GM18502 (cell line): ENCODE data around the gene PHF13.

Source experiments
- ATAC-seq: cut with Tn5 transposase; IDR thresholded peaks from one replicate; pipeline ENCODE4 v1.9.1; 2021; ENCODE audit warnings: mild to moderate bottlenecking; ENCODE audit not compliant: unreplicated experiment, poor library complexity

Gene PHF13

DNA sequence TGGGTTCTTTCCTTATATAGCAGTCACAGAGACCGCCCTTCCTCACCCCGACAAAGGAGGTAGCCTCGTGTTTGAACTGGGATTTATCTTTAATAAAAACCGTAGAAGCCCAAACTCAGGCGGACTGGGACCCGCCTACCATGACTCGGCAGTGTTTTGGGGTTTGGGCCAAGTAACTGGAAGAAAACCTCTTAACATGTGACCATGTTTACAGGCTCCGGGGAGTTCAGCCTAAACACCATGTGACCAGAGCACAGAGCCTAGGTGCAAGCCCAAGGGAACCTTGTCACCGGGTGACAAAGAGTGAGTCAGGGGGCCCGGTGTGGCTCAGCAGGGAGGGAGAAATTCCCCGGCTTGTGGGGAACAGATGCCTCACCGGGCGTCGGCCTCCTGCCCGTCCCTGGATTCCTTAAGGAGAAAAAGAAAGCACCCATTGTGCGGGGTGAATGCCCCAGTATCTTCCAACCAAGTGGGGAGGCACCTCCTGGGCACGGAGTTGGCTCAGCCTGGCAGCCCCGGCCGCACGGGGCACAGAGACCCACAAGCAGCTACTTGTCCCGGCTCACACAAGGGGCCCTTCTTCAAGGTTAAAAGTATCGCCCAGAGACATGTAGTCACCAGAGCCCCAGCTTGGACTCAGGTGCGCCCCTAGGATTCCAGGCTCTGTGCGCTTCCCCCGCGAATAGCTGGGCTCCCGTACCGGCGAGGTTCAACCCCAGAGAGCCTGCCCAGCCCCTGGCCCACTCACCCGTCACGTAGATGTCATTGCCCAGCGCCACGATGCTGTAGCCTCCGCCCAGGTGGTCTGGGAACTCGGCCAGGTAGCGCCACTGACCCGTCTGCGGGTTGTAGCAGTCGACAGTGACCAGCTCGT lies 12.2 kb upstream of the PHF13 start:
- ATAC-seq = no peak

DNA sequence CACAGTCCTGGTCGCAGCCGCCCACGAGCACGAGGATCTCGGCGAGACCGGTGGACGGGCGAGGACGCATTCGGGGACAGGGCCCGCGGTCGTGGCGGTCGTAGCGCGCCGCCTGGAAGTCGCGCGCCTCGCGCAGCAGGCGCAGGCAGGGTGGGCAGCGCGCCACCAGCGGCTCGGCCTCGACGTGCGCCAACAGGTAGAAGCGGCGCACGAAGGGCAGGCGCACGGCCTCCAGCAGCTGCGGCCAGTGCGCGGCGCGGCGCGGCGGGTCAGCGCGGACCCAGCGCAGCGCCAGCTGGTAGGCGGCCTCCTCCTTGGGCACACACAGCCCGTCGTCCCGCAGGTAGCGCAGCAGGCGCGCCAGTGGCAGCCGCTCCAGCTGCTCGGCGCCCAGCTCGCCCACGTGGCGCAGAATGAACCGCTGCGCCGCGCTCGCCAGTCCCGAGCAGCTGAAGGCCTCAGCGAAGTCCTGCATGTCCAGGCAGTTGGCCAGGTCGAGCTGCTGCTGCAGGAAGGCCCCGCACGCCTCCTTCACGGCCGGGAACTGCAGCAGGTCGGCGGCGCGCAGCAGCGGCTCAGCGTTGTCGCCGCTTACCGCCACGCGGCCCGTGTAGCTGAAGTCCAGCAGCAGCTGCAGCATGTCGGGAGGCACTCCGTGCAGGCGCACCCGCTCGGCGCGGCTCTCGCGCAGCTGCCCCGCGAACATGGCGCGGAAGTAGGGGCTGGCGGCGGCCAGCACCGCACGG lies 11.4 kb upstream of the PHF13 start:
- peak; percentile 5 for ATAC-seq

DNA sequence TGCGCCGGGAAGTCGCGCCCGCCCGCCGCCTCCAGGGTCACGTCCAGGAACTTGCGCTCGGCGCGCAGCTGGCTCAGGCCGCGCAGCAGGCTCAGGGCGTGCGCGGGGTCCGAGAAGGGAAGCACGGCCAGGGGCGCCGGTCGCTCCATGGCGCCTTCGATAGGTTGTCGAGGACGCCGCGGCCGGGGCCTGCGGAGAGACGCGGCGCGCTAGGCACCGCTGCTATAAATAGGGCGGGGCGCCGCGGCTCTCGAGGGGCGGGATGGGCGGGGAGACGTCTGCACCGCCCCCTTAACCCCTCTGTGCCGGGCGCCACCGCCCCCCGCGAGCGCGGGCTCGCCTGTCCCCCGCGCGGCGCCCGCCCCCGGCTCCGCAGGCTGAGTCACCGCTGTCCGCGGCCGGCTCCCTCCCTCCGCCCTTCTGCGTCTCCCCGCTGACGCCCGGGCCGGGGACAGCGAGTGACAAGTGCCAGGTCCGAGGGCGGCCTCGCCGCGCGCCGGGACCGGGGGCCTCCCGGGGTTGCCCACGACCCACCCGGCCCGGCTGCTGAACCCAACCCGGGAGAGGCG lies 10.8 kb upstream of the PHF13 start, which contains the start of gene KLHL21:
Gene KLHL21, minus strand, starts transcription at position 201 of the 569 bp plus-strand sequence. Its CDS starts 52 bp downstream, at position 149.
- peak; percentile 60 for ATAC-seq

- peak; percentile 31 for ATAC-seq
Observed at GRCh38 chr1:6603238-6603914, 10.2 kb upstream of the PHF13 start.

- ATAC-seq = no peak
Observed at GRCh38 chr1:6603915-6604558, 9.5 kb upstream of the PHF13 start.

DNA sequence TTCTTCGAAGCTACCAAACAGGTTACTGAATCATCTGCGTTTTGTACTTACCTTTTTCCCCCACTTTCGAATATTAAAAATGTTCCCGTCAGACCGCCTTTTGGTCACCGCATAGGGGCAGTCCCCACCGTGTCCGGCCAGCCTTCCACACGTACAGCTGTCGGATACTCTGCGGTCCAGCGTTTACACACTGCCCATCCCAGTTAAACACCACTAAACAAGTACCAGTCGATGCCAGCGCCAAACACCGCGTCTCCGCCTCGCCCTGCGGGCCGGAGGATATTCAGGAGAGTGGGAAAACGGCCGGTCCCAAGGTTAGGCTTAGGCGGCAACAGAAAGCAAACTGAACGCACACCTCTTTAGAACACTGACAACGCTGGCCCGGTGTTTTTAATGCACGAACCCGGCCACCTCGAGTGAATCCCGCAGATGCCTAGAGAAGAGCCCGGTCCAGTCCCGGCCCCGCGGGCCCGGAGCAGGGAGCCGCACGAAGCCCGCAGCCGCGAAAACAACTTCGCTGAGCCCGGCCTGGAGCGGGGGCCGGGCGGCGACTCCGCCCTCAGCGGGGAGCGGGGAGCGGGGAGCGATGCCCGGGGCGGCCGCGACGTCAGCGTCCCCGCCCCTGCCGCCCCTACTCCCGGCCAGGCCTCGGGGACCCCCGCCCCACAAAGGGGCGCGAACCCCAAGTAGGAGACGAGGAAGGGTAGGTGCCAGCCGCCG lies 730 bp upstream of the PHF13 start:
- peak; percentile 40 for ATAC-seq

DNA sequence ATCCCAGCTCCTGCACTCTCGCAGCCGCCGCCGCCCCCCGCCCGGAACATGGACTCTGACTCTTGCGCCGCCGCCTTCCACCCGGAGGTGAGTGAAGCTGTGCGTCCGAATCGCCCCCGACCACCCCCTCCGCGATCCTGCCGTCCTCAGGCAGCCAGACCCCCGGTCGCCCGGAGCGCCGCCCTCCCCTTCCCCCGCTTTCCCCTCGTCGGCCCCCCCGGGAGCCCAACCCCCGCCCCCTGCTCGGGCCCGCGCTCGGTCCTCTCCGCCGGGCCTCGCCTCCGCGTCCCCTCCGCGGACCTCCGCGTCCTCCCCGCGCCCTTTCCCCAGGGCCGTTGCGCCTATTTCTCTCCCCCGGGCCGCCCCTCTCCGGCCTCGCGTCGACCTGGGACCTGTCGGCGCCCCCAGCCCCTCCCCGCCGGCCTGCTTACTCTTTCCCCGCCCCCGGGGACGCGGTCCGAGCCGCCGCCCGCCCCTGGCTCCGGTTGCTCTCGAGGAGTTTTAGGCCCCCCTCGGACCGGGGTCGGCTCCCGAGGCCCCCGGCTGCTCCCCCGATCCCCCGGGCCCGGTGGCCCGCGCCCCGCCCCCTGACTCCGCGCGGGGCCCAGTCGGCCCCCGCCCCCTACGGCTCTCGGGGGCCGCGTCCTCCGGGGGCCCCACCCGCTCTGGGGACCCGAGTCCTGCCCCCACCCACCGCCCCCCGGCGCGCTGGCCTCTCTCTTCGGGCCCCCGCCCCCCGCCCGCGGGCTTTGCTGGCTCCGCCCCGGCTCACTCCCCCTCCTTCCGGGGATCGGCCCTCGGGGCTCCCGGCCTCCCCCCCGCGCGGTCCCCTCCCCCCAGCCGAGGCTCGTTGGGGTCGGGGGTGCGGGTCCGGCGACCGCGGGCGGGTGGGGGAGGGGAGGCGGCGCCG lies 743 bp downstream of the PHF13 start:
- no peak for ATAC-seq

- no peak for ATAC-seq
Observed at GRCh38 chr1:6614929-6615785, 1.6 kb downstream of the PHF13 start.

DNA sequence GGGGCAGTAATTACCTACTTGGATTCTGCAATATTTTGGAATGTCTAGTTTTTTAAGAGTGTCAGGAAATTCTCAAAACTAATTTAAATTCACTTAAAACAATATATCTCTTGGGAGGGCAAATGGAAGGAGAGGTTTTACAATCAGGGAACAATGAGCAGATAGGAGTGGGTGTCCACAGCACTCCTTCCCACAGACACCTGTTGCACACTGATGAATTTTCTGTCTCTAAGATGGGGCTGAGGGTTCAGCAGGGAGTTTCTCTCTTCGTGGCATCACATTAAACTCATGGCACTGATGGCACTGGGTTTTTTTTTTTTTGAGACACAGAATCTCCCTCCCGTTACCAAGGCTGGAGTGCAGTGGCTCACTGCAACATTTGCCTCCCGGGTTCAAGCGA lies 5.5 kb downstream of the PHF13 start:
- ATAC-seq = no peak

DNA sequence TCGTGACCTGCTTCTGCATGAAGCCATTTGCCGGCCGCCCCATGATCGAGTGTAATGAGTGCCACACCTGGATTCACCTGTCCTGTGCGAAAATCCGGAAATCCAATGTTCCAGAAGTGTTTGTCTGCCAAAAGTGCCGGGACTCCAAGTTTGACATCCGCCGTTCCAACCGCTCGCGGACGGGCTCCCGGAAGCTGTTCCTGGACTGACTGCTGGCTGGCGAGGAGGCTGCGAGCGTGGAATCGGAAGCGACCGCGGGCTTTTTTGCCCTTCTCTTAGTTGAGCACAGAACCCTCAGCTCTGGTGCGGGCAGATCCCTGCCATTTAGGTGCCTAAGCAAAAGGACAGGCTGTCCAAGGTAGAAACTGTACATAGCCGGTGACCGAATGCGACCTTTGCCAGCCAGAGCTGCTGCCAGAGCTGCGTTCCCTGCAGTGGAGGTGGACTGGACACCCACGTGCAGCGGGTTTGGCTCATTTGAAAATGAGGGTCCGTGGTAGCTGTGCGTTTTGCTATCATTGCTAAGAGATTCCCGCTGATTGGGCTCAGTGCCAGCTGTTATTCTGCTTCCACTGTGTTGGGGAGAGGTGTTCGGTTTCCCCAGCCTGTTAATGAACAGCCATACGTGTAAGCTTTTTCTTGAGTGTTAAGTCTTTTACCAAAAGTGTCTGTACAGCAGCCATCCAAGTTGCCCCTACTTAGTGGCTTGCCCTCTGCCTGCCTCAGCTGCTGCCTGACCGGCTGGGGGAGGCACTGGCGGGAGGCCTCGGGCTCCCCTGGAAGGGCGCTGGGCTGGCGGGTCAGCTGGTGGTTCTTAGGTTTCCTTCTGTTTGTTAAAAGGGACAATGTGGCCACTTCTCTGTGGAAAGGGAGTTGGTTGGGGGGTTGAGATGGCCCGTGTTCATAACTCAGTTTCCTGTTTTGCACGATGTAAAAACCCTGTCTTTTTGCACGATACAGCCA lies 8.2 kb downstream of the PHF13 start:
- ATAC-seq = no peak

GRCh38 chr1:6622396-6623152 lies 9.0 kb downstream of the PHF13 start:
- no peak for ATAC-seq

DNA sequence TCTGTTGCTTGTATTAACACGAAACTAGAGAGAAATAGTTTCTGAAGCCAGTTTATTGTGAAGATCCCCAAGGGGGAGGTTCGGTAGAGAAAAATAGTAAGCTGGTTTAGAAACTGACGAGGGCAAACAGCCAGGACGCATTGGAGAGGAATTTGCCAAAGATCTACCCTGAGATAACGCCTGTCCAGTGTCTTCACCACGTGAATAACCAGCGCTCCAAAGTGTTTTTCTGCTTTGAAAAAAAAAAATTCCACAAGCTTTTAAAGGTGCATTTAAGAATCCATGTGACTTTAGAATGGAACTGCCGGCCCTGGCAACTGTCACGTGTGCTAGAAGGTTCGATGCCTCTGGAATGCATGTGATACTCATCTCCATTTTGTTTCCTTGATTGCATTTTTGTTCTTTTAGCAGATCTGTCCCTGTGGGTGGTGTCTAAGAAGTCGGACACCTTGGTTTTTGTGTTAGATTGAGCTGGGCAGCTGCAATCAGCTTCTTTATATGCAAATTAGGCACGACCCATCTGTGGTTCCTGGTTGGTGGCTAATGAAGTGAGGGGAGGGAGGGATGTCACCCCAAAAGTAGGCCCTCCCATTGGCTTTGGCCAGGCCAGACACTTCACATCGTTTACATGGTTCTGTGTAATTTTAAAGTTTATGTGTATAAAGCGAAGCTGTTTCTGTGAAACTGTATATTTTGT lies 9.9 kb downstream of the PHF13 start:
- ATAC-seq = no peak

- peak; percentile 81 for ATAC-seq
Observed at GRCh38 chr1:6624710-6625583, 11.4 kb downstream of the PHF13 start, which contains the start of gene THAP3. TSS of gene THAP3 (plus strand) at chr1:6624868. CDS start at chr1:6625219, 351 bp downstream.

DNA sequence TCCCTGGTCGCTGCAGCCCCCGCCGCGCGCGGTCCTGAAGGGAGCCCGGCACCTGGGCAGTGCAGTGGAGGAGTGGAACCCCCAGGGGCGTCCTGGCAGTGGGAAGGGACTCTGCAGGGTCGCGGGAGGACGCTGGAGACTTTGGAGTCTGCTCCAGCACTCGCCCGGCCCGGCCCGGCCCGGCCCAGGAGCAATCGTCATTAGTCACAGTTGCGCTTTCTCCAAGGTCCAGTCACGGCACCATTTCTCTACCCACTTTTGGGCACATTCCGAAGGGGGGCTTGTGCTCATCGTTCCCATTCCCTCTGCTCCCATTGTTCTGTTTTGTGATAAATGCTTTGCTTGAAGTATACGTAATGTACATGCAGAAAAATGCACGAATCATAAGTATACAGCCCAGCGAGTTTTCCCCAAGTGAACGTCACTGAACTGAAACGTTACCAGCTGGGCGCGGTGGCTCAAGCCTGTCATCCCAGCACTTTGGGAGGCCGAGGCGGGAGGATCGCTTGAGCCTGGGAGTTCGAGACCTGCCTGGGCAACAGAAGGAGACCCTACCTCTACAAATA lies 12.1 kb downstream of the PHF13 start:
- no peak for ATAC-seq
